PC-9 (cell line): Measurements from ENCODE around the gene FAM120C.

Experiments used
- EZH2 ChIP-seq: fragments of 200-600 bp; sonication (generic); IDR thresholded peaks from 2 replicates; pipeline ENCODE4 v1.8.0; 2017; ENCODE audit warnings: antibody characterized with exemption, low read depth
- TF ChIP-seq, protein P1 (sequence below): fragments of 200-600 bp; sonication (generic); conservative IDR thresholded peaks from 2 replicates; pipeline ENCODE4 v1.6.1; 2017; ENCODE audit warnings: mixed run types, antibody characterized with exemption, mild to moderate bottlenecking, moderate library complexity

DNA sequence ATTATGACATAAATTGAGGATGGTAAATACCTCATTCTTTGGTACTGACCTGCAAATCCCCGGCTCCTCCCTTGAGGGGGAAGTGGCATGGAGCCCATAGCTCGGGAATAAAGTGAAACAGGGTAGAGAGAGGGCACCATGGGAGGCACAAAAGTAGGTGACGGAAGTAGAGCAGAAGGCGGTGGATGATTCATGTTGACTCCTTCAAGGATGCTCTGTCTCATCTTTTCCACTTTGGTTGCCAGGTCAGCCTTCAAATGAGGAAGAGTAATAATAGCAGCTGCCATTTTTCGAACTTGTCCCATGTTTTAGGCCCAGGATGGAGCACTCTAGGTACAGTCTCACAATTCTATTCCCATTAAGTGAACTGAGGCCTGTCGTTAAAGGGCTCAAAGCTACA, 97.4 kb downstream of the FAM120C start:
- TF ChIP-seq, protein P1, sequence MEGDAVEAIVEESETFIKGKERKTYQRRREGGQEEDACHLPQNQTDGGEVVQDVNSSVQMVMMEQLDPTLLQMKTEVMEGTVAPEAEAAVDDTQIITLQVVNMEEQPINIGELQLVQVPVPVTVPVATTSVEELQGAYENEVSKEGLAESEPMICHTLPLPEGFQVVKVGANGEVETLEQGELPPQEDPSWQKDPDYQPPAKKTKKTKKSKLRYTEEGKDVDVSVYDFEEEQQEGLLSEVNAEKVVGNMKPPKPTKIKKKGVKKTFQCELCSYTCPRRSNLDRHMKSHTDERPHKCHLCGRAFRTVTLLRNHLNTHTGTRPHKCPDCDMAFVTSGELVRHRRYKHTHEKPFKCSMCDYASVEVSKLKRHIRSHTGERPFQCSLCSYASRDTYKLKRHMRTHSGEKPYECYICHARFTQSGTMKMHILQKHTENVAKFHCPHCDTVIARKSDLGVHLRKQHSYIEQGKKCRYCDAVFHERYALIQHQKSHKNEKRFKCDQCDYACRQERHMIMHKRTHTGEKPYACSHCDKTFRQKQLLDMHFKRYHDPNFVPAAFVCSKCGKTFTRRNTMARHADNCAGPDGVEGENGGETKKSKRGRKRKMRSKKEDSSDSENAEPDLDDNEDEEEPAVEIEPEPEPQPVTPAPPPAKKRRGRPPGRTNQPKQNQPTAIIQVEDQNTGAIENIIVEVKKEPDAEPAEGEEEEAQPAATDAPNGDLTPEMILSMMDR, result no peak
- no peak for TF ChIP-seq EZH2
